Ovary (tissue), 9 donors: ENCODE measurements around the gene GLDN. TPM values are rescaled to one million over a fixed set of nuclear protein-coding genes. Genes with fewer than 3 reads are reported as not detected.

Experiments used
- DNase-seq, 5 donors: peaks; one replicate each; pipeline ENCODE4 v3.0.0-alpha.2; 2019 to 2020
- H3K27ac ChIP-seq, 2 donors: fragments of 200-600 bp; one replicate each; pipeline versions ENCODE4 v1.5.1 to v1.8.0; 2019 to 2022
- H3K27me3 ChIP-seq: fragments of 200-600 bp; one replicate; pipeline ENCODE4 v1.8.0; 2022
- H3K36me3 ChIP-seq: fragments of 200-600 bp; sonication (generic); one replicate; pipeline ENCODE4 v1.5.1; 2019
- H3K4me1 ChIP-seq: one replicate; pipeline ENCODE4 v1.8.1; 2013; ENCODE audit warnings: mild to moderate bottlenecking, moderate library complexity; ENCODE audit not compliant: insufficient read depth
- H3K4me3 ChIP-seq: fragments of 200-600 bp; sonication (generic); one replicate; pipeline ENCODE4 v1.5.1; 2017
- H3K9me3 ChIP-seq, 2 donors: fragments of 200-600 bp in 1 of 2; sonication (generic) in 1 of 2; one replicate each; pipeline versions ENCODE4 v1.5.1 to v1.8.1; 2013 to 2019; ENCODE audit warnings: mild to moderate bottlenecking in 1 of 2, moderate library complexity in 1 of 2
- EP300 ChIP-seq: sonication (generic); formaldehyde crosslinking; IDR thresholded peaks from one replicate; pipeline ENCODE4 v1.6.1; 2017; ENCODE audit warnings: antibody characterized with exemption
- POLR2A ChIP-seq: fragments of 450-650 bp; IDR thresholded peaks from one replicate; pipeline ENCODE4 v1.6.1; 2017; ENCODE audit warnings: antibody characterized with exemption, mild to moderate bottlenecking, moderate library complexity
- WGBS, 3 donors: extraction: QIAGEN DNeasy Blood & Tissue Kit in 1 of 3; methylation state at CpG; one replicate each; pipeline versions ENCODE4 v1.1.5 to v1.1.7; 2013 to 2017; 5-methylcytosine and 5-hydroxymethylcytosine counted together
- intact Hi-C, 4 donors: fragments of 100-400 bp; cut with DNase I; formaldehyde crosslinking; loops; one replicate each; pipeline versions ENCODE4 v1.11.0 to v1.15.1; 2022 to 2023
- polyA plus RNA-seq, 2 donors: library from polyadenylated mRNA; stranded (reverse); fragments of 200-250 nt in 1 of 2; fragments of 350-450 nt in 1 of 2; fragmentation: Illumina TruSeq in 1 of 2; extraction: RNeasy Lipid Tissue Mini Kit (QIAGEN cat#74804) in 1 of 2; gene quantifications; one replicate each; pipeline ENCODE4 v1.2.3, GENCODE V29; 2013 to 2014
- total RNA-seq, 7 donors: library from RNA; depleted of rRNA in 2 of 7; stranded (reverse); fragments of >200 nt in 2 of 7; fragmentation: NEBNext Ultra II Directional in 3 of 7; extraction: Animal tissue kit (Norgen Biotek cat#: 25700) in 3 of 7; gene quantifications; one replicate each; pipeline versions ENCODE4 v1.1.0 to v1.2.4, GENCODE V29; 2016 to 2023
- TF ChIP-seq, protein P1 (sequence below), 3 donors: fragments of 450-650 bp in 2 of 3; fragments of 200-600 bp in 1 of 3; IDR thresholded peaks; one replicate each; pipeline versions ENCODE4 v1.5.1 to v1.8.0; 2016 to 2022; ENCODE audit warnings: antibody characterized with exemption in 3 of 3, mild to moderate bottlenecking in 1 of 3
- donor health status: DM: no; HTN: no; CAD: no; lungs with moderate emphysema.
- donor health status: DM: no; HTN: no; CAD: no.
- donor health status: Bipolar disorder and iron deficiency.
- donor health status: DM: yes; HTN: yes; CAD: no.
- donor health status: DM: no; HTN: no; CAD: no.
- donor health status: DM: yes; HTN: yes; CAD: no.

GLDN gene
- total and polyA plus RNA-seq, 9 donors: 0.33 to 10.3 (median 2.3) TPM; not detected in 1

DNA sequence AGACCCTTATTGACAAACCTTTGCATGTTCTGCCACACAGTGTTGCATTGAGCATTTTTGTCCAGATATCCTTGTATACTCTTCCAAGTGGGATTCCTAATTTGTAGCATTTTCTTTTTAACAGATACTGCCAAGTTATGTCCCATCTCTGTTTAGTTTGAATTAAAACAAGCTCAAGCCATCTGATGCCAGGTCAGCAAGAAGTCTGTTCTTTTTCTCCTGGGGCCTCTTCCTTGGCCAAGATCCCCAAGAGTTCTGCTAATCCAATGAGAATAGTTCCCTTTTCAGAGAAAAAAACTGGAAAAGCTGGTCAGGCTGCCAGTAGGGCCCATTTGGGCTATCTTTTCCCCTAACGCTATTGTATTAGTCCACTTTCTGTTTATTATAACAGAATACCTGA is 29.8 kb downstream of the GLDN start:
- intact Hi-C loops: no loop called here
- H3K36me3 ChIP-seq: no peaks in the 10 kb centered on the region
- no peaks in the 10 kb centered on the region for H3K27me3 ChIP-seq
- no peak overlapping the region for H3K27ac ChIP-seq
- no peaks in the 10 kb centered on the region for H3K9me3 ChIP-seq
- DNase-seq: no peak
- 52 to 83% (median 65%) methylated on average over 1 of the region's 1 CpG for WGBS, 3 donors
- H3K4me3 ChIP-seq: no peak overlapping the region
- peaks cover 2% of the 10 kb centered on the region for H3K4me1 ChIP-seq
- TF ChIP-seq EP300 (no peak), POLR2A (no peak)
- TF ChIP-seq, protein P1, sequence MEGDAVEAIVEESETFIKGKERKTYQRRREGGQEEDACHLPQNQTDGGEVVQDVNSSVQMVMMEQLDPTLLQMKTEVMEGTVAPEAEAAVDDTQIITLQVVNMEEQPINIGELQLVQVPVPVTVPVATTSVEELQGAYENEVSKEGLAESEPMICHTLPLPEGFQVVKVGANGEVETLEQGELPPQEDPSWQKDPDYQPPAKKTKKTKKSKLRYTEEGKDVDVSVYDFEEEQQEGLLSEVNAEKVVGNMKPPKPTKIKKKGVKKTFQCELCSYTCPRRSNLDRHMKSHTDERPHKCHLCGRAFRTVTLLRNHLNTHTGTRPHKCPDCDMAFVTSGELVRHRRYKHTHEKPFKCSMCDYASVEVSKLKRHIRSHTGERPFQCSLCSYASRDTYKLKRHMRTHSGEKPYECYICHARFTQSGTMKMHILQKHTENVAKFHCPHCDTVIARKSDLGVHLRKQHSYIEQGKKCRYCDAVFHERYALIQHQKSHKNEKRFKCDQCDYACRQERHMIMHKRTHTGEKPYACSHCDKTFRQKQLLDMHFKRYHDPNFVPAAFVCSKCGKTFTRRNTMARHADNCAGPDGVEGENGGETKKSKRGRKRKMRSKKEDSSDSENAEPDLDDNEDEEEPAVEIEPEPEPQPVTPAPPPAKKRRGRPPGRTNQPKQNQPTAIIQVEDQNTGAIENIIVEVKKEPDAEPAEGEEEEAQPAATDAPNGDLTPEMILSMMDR (IDR thresholded peaks at IDR 0.05): no peak

- intact Hi-C loops: no loop called here
- H3K9me3 ChIP-seq: no peaks in the 10 kb centered on the region
- H3K4me3 ChIP-seq: no peak overlapping the region
- no peaks in the 10 kb centered on the region for H3K4me1 ChIP-seq
- H3K27ac ChIP-seq: no peak overlapping the region
- H3K27me3 ChIP-seq: no peaks in the 10 kb centered on the region
- DNase-seq: no peak
- TF ChIP-seq, protein P1 (IDR thresholded peaks at IDR 0.05): no peak
- TF ChIP-seq EP300 (no peak), POLR2A (no peak)
- H3K36me3 ChIP-seq: no peaks in the 10 kb centered on the region
These were observed 32.7 kb downstream of the GLDN start for GRCh38 chr15:51374131-51374530.

GRCh38 chr15:51375966-51376640 is 34.6 kb downstream of the GLDN start:
- Histone ChIP-seq H3K4me3 (no peak overlapping the region), H3K27me3 (no peaks in the 10 kb centered on the region), H3K27ac (no peak overlapping the region), H3K36me3 (no peaks in the 10 kb centered on the region), H3K4me1 (no peaks in the 10 kb centered on the region), H3K9me3 (no peaks in the 10 kb centered on the region)
- DNase-seq: no peak
- WGBS, 3 donors: 80 to 83% (median 81%) methylated on average over 3 of the region's 3 CpGs
- intact Hi-C loops: no loop called here
- TF ChIP-seq POLR2A (no peak), EP300 (no peak)
- TF ChIP-seq, protein P1 (IDR thresholded peaks at IDR 0.05): no peak

GRCh38 chr15:51377038-51377786 is 35.8 kb downstream of the GLDN start:
- intact Hi-C loops: no loop called here
- Histone ChIP-seq H3K27ac (no peak overlapping the region), H3K4me1 (no peaks in the 10 kb centered on the region), H3K36me3 (no peaks in the 10 kb centered on the region), H3K4me3 (no peak overlapping the region), H3K9me3 (no peaks in the 10 kb centered on the region), H3K27me3 (no peaks in the 10 kb centered on the region)
- TF ChIP-seq EP300 (no peak), POLR2A (no peak)
- TF ChIP-seq, protein P1 (IDR thresholded peaks at IDR 0.05): no peak
- 79 to 87% (median 84%) methylated on average over 15 of the region's 15 CpGs for WGBS, 3 donors
- no peak for DNase-seq
